ENCODE results near the gene GOLGA2.
A peak's percentile ranks its signal among the peaks of the same experiment; 100 is the strongest.
"Not testable (repeated sequence)": the region's sequence is repeated elsewhere in the genome, so short reads cannot be mapped to it uniquely, and the experiment has no call there.

Gene GOLGA2

DNA sequence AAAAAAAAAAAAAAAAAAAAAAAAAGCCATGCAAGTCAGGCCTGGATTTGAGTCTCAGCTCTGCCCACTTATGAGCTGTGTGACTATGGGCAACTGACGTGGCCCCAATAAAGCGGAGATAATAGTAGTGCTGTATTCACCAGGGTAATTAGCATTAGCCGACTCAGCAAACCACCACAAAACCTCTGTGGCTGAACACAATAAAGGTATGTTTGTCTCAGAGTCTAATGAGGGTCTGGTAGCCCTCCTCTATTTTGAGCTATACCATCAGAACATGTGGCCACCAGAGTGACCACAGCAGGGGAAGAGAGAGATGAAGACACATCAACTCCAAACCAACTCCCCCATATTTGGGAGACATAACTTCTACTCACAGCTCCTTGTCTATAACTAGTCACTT is 16.2 kb upstream of the GOLGA2 start:
- DNase-seq (ENCODE audit: low spot score), result no peak

DNA sequence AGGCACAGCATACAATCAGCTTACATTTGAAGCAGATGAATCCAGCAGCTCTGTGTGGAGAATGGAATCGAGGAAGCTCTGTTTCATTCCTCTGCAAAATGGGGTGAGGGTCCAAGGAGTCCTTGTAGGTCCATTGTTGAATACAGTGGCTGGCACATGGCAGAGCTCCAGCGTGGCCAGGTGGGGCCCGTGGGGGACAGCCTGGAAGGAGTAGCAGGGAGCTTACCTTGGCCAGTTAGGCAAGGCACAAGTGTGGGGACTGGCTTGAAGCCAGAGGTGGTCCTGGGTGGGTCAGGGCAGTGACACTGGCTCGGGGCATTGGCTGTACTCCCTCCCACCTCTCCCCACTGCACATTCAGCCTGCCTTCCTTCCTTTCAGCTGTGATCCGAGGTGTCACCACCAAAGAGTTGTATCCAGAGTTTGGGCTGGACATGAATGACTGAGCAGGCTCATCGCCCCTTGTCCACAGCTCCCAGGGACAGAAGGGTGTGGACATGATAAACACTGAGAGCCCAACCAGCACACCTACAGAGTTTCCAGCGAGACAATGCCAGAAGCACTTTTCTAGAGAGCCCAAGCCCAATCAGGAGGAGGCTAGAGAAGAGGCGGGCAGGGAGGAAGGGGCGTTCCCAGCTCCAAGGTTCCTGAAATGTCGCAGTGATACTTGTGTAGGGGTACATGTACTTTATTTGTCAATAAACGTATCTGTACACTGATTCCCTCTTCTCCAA is 12.6 kb upstream of the GOLGA2 start:
- DNase-seq (ENCODE audit: low spot score), result no peak

DNA sequence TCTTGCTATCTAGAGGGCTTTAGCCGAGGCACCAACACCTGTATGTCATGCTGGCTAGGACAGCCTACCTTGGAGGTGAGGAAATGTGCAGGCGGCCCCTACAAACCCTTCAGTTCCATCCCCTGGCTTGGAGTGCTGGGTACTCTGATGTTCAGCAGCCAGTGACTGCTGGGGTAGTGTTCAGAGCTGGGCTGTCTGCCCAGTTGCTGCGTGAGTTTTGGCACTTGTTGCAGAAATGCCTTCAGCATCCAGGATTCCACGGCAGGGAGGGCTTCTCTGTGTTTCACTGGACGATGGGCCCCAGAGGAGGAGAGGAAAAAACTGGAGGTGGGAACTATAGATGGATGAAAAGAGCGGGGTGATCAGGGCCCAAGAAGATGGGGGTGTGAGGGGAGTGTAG is 10.6 kb upstream of the GOLGA2 start:
- no peak for DNase-seq (ENCODE audit: low spot score)

DNA sequence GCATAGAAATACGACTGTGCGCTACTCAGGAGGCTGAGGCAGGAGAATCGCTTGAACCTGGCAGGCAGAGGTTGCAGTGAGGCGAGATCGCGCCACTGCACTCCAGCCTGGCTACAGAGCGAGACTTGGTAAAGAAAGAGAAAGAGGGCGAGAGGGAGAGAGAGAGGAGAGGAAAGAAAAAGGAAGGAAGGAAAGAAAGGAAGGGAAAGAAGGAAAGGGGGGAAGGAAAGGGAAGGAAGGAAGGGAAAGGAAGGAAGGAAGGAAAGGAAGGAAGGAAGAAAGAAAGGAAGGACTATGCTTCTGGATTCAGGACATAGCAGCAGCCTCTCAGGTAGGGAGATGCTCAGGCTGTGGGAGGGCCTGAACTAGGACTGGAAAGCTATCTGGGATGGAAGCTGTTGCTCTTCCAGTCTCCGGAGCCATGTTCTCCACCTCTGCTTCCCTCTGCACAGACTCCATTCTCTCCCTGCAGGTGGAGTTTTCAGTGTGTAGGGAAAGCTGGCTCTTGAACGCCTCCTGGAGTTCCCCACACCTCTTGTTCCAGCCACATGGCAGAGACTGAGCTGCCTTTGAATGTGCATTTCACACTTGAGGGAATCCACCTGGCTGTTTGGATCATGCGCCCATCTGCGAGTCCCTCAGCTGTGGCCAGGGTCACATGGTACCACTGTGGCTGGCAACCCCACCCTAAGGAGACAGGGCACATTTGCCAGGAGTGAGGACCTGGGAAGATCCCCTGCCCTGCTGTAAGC is 9.4 kb upstream of the GOLGA2 start:
- no peak for DNase-seq (ENCODE audit: low spot score)

GRCh38 chr9:128282500-128282899 is 6.7 kb upstream of the GOLGA2 start:
- no peak for DNase-seq (ENCODE audit: low spot score)

- no peak for DNase-seq (ENCODE audit: low spot score)
Observed at GRCh38 chr9:128280084-128280622, 4.3 kb upstream of the GOLGA2 start.

DNA sequence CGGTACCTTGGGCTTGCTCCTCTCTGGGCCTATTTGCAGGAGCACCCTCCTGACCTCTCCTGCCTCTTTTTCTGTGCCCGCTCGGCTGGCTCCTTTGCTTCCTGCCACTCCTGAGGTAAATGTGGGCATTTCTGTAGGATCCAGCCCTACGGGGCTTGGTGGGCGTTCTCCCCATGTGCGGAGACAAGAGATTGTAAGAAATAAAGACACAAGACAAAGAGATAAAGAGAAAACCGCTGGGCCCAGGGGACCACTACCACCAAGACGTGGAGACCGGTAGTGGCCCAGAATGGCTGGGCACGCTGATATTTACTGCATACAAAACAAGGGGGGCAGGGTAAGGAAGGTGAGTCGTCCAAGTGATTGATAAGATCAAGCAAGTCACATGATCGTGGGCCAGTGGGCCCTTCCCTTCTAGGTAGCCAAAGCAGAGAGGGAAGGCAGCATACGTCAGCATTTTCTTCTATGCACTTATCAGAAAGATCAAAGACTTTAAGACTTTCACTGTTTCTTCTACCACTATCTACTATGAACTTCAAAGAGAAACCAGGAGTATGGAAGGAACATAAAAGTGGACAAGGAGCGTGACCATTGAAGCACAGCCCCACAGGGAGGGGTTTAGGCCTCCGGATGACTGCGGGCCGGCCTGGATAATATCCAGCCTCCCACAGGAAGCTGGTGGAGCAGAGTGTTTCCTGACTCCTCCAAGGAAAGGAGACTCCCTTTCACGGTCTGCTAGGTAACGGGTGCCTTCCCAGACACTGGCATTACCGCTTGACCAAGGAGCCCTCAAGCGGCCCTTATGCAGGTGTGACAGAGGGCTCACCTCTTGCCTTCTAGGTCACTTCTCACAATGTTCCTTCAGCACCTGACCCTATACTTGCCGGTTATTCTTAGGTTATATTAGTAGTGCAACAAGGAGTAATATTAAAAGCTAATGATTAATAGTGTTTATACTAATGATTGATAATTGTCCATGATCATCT is 3.6 kb upstream of the GOLGA2 start:
- not testable (repeated sequence) for DNase-seq (ENCODE audit: low spot score)

- DNase-seq (ENCODE audit: low spot score), result no peak
Observed at GRCh38 chr9:128276574-128277270, 915 bp upstream of the GOLGA2 start.

DNA sequence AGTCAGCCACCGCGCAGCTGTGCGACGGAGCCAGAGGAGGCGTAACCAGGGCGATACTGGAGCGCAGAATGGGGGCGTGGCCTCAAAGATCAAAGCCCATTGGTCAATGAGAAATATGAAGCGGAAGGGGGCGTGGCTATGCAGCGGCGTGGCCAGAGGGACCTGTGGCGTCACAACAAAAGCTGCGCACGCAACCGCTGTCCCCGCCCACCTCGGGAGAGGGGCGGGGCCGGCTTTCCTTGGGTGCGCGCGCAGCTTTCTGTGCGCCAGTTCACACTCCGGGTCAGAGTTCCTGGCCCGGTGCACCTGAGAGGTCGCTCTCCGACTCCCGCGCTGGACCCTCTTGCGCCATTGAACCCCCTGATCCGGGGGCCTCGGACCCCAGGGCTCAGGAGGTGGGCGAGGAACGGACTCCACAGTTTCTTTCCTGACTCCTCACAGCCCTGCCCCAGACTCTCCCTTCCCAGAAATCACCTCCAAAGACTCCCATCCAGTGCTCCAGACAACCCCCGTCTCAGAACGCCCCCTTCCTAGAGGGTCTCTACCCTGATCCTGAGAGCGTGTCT is 284 bp upstream of the GOLGA2 start, which contains the start of gene SWI5:
SWI5 (plus strand) TSS at position 269 of the 566 bp plus-strand sequence.
- peak; percentile 100 for DNase-seq (ENCODE audit: low spot score)

DNA sequence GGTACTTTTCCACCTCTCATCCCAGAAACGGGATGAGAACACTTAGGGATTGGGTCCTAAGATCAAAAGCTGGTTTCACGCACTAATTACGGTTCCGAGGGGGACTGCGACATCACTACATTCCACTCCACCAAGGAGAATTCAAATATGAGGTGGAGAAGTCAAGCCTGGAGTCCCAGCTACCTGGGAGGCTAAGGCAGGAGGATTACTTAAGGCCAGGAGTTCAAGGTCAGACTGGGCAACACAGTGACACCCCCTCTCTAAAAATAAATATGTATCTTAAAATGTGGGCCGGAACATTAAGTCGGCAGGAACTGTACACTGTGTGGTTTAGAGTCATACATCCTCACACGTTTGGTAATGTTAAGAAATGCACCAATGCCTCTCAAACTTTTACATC is 1.6 kb downstream of the GOLGA2 start:
- DNase-seq (ENCODE audit: low spot score), result no peak

DNA sequence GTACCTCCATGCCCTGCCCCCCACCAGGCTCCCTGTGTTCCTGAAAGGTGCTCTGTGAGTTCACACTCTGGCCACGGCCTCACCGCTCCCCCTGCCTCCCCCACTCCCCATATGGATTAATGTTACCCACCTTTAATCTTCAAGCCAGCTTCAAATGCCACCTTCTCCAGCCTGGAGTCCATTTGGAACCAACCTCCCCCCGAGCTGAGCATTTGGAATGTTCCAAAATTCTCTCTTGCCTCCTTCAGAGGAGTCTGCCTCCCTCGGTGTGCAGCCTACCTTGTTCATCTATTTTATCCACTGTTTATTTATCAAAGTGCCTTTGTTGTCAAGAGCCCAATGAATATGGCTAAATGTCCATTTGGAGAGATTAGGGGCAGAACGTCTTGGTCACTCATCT is 4.3 kb downstream of the GOLGA2 start:
- DNase-seq (ENCODE audit: low spot score), result no peak

DNA sequence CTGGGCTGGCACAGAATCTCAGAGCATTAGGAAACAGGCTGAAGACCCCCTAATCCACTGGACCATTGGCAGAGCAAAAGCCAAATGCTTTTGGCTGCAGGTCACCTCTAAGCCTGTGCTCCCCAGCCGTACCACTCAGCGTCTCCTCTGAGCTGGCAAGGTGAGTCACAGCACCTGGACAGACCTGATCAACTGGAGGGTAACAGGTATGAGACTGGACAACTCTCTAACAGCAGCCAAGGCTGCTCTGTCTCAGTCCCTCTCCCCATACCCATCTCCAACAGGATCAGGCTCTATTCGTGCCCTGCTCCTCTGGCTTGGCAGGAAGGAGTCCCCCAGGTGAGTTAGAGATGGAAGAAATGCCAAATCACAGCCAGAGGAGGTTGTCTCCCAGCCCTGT is 4.7 kb downstream of the GOLGA2 start:
- DNase-seq (ENCODE audit: low spot score), result no peak

DNA sequence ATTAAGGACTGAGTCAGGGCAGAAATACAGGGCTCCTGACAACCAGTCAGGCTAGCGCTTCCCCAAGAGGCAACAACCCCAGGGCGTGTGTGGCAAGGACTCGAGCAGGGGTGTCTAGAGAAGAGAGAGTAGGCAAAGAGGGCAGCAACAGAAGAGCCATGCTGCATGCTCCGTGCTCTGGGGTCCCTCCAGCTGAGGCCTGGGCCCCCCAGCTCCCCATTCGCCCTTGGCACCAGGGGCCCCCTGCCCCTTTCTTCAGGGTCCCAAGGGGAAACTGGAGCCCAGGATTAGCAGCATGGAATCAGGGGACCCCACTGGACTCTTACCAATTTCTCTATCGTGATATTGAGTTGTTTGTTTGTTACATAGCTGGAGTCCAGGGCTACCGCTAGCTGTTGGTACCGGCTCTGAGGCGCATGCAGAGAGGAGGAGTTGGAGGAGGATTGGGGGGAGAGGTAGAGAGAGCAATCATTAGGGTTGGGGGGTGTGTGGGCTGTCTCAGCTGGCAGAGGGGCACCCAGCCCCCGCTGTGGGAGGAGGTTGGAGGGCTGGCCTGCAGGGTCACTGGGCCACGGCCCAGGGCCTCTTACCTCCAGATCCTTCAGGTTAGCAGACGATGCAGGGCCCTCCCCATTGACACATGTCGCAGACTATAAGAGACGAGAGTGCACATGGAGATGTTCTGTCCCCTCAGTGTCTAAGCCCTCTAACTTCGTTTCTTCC is 8.8 kb downstream of the GOLGA2 start:
- DNase-seq (ENCODE audit: low spot score), result no peak

DNA sequence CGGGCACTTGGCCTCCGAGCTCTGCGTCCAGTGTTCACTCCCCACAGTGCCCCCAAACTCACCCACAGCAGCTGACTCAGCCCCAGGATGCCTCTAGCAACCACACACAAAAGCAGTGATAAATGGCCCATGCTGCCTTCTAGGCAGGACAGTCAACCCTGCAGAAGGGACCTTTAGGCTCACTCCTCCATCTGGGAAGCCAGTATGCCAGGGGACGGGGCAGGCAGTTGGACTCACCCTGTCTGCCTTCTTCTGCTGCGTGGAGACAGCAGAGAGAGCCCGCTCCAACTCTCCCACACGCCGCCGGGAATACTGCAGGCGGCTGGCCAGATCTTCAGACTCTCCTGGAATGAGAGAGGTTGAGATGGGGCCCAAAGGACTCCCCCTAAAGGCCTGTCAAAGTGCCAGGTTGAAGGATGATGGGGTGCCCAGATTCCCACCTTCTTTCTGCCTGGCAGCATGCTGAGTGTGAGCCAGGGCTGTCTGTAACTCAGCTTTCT is 10.4 kb downstream of the GOLGA2 start:
- DNase-seq (ENCODE audit: low spot score), result no peak

GRCh38 chr9:128262687-128263086 is 13.1 kb downstream of the GOLGA2 start:
- no peak for DNase-seq (ENCODE audit: low spot score)

DNA sequence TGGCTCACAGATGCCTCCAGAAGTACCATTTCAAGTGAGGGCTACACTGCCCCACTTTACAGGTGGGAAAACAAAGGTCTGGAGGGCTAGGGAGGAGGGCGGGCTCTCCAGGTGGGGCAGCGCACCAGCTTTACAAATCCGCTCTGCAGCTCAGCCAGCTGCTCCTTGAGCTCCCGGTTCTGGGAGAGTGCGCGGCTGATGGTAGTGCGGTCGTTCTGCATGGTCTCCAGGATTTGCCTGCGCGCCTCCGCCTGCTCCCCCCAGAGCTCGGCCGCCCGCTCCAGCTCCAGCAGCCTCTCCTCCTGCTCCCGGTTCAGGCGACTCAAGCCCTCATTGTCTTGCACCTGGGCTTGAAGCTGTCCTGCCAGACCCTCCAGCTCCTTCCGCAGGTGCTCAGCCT is 15.5 kb downstream of the GOLGA2 start:
- no peak for DNase-seq (ENCODE audit: low spot score)

DNA sequence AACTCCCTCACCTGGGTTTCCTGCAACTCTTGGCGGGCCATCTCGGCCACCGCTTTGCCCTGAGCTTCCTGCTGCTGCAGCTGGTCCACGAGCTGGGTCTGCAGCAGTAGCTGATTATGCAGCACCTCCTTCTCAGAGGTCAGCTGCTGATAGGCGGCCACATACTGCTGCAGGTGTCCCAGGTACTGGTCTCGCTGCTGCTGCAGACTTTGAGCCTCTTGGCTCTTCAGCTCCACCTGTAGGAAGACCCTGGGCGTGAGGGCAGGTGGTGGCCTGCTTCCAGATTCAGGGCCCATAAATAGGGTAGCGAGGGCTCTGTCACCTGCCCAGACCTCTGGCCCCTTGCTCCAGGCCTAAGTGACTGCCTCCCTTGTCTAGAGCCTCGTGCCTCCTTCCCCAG is 16.7 kb downstream of the GOLGA2 start:
- no peak for DNase-seq (ENCODE audit: low spot score)

GRCh38 chr9:128258326-128258725 is 17.5 kb downstream of the GOLGA2 start:
- DNase-seq (ENCODE audit: low spot score), result no peak

GRCh38 chr9:128257907-128258306 is 17.9 kb downstream of the GOLGA2 start:
- no peak for DNase-seq (ENCODE audit: low spot score)
